Measurements from ENCODE around the gene PLCB1.

PLCB1 gene

GRCh38 chr20:8854571-8854970, 722.5 kb downstream of the PLCB1 start:
- no peaks in the 10 kb centered on the region for H3K36me3 ChIP-seq
- no peak for TF ChIP-seq CTCF (IDR thresholded peaks at IDR 0.05; ENCODE audit: low read depth, low read length)
- H3K27me3 ChIP-seq (ENCODE audit: insufficient read depth, low read depth, severe bottlenecking), result no peaks in the 10 kb centered on the region
- no peaks in the 10 kb centered on the region for H3K9me3 ChIP-seq (ENCODE audit: severe bottlenecking)
- DNase-seq, result no peak
- H3K4me3 ChIP-seq (ENCODE audit: low read depth, low read length), result no peak overlapping the region
- H3K27ac ChIP-seq, result no peak overlapping the region

- no peak for TF ChIP-seq CTCF (IDR thresholded peaks at IDR 0.05; ENCODE audit: low read depth, low read length)
- H3K27ac ChIP-seq, result no peak overlapping the region
- H3K4me3 ChIP-seq (ENCODE audit: low read depth, low read length), result no peak overlapping the region
- no peak for DNase-seq
- no peaks in the 10 kb centered on the region for H3K9me3 ChIP-seq (ENCODE audit: severe bottlenecking)
- H3K27me3 ChIP-seq (ENCODE audit: insufficient read depth, low read depth, severe bottlenecking), result no peaks in the 10 kb centered on the region
- H3K36me3 ChIP-seq, result no peaks in the 10 kb centered on the region
Measured at GRCh38 chr20:8855315-8855714, 723.2 kb downstream of the PLCB1 start.

- Histone ChIP-seq H3K27ac (no peak overlapping the region), H3K4me3 (ENCODE audit: low read depth, low read length) (no peak overlapping the region), H3K9me3 (ENCODE audit: severe bottlenecking) (no peaks in the 10 kb centered on the region), H3K36me3 (no peaks in the 10 kb centered on the region), H3K27me3 (ENCODE audit: insufficient read depth, low read depth, severe bottlenecking) (no peaks in the 10 kb centered on the region)
- no peak for TF ChIP-seq CTCF (IDR thresholded peaks at IDR 0.05; ENCODE audit: low read depth, low read length)
- no peak for DNase-seq
Measured at GRCh38 chr20:8856668-8857067, 724.6 kb downstream of the PLCB1 start.

- no peaks in the 10 kb centered on the region for H3K36me3 ChIP-seq
- no peaks in the 10 kb centered on the region for H3K9me3 ChIP-seq (ENCODE audit: severe bottlenecking)
- no peaks in the 10 kb centered on the region for H3K27me3 ChIP-seq (ENCODE audit: insufficient read depth, low read depth, severe bottlenecking)
- no peak for DNase-seq
- no peak for TF ChIP-seq CTCF (IDR thresholded peaks at IDR 0.05; ENCODE audit: low read depth, low read length)
- H3K27ac ChIP-seq, result no peak overlapping the region
- no peak overlapping the region for H3K4me3 ChIP-seq (ENCODE audit: low read depth, low read length)
Measured at GRCh38 chr20:8858181-8858787, 726.2 kb downstream of the PLCB1 start.

- Histone ChIP-seq H3K9me3 (ENCODE audit: severe bottlenecking) (no peaks in the 10 kb centered on the region), H3K27me3 (ENCODE audit: insufficient read depth, low read depth, severe bottlenecking) (no peaks in the 10 kb centered on the region), H3K36me3 (no peaks in the 10 kb centered on the region), H3K27ac (no peak overlapping the region), H3K4me3 (ENCODE audit: low read depth, low read length) (no peak overlapping the region)
- no peak for DNase-seq
- TF ChIP-seq CTCF (IDR thresholded peaks at IDR 0.05; ENCODE audit: low read depth, low read length), result no peak
Measured at GRCh38 chr20:8860011-8860495, 728.0 kb downstream of the PLCB1 start.

- no peaks in the 10 kb centered on the region for H3K9me3 ChIP-seq (ENCODE audit: severe bottlenecking)
- no peak for DNase-seq
- no peak overlapping the region for H3K27ac ChIP-seq
- no peak for TF ChIP-seq CTCF (IDR thresholded peaks at IDR 0.05; ENCODE audit: low read depth, low read length)
- H3K4me3 ChIP-seq (ENCODE audit: low read depth, low read length), result no peak overlapping the region
- no peaks in the 10 kb centered on the region for H3K27me3 ChIP-seq (ENCODE audit: insufficient read depth, low read depth, severe bottlenecking)
- no peaks in the 10 kb centered on the region for H3K36me3 ChIP-seq
Measured at GRCh38 chr20:8862092-8862491, 730.0 kb downstream of the PLCB1 start.
